Spleen (tissue), 7 donors: ENCODE results near the gene AKAP3.

Experiments used
- POLR2A ChIP-seq, 3 donors: fragments of 450-650 bp; IDR thresholded peaks; one replicate each; pipeline ENCODE4 v1.5.1; 2017; ENCODE audit warnings: antibody characterized with exemption in 3 of 3, mild to moderate bottlenecking in 1 of 3
- POLR2AphosphoS5 ChIP-seq, 3 donors: sonication (generic); formaldehyde crosslinking; IDR thresholded peaks; one replicate each; pipeline ENCODE4 v1.5.1; 2017; ENCODE audit warnings: antibody characterized with exemption in 3 of 3
- TF ChIP-seq, protein P1 (sequence below), 11 experiments: fragments of 200-600 bp in 7 of 11; fragments of 450-650 bp in 4 of 11; sonication (generic) in 4 of 11; IDR thresholded peaks in 8 of 11; conservative IDR thresholded peaks in 3 of 11; 1 replicate in 7 of 11; 2 replicates in 4 of 11; pipeline versions ENCODE4 v1.4.0 to v1.8.0; 2016 to 2021; ENCODE audit warnings: antibody characterized with exemption in 11 of 11, inconsistent platforms in 4 of 11, mild to moderate bottlenecking in 1 of 11
- donor health status: DM: no; HTN: no; CAD: no; lungs with moderate emphysema.
- donor health status: DM: no; HTN: no; CAD: no.
- donor health status: DM: no; HTN: no; CAD: no.

DNA sequence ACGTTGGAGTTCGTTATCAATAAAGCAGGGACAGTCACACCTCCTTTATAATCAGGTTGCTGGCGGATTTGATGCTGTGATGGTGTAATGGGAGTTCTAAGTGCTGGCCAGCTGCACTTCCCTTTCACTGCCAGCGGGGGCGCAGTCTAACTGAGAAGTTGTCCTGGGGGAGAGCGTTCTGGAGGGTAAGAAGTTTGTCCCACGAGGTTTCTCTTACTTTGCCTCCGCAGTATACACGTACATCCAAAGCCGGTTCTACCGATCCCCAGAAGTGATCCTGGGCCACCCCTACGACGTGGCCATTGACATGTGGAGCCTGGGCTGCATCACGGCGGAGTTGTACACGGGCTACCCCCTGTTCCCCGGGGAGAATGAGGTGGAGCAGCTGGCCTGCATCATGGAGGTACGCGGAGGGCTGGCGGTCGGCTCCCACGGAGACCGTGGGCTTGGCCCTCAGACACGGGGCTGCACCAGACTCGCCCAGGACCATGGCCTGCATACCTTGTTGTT is 44.1 kb downstream of the AKAP3 start:
- TF ChIP-seq, protein P1, sequence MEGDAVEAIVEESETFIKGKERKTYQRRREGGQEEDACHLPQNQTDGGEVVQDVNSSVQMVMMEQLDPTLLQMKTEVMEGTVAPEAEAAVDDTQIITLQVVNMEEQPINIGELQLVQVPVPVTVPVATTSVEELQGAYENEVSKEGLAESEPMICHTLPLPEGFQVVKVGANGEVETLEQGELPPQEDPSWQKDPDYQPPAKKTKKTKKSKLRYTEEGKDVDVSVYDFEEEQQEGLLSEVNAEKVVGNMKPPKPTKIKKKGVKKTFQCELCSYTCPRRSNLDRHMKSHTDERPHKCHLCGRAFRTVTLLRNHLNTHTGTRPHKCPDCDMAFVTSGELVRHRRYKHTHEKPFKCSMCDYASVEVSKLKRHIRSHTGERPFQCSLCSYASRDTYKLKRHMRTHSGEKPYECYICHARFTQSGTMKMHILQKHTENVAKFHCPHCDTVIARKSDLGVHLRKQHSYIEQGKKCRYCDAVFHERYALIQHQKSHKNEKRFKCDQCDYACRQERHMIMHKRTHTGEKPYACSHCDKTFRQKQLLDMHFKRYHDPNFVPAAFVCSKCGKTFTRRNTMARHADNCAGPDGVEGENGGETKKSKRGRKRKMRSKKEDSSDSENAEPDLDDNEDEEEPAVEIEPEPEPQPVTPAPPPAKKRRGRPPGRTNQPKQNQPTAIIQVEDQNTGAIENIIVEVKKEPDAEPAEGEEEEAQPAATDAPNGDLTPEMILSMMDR (IDR thresholded peaks at IDR 0.05 in 8 of 11, conservative IDR thresholded peaks at IDR 0.05 in 3 of 11) = peak; percentile 90 to 98 (median 97)
- TF ChIP-seq POLR2A (IDR thresholded peaks at IDR 0.05) (no peak), POLR2AphosphoS5 (IDR thresholded peaks at IDR 0.05) (peak in 2 of 3 donors; percentile 68 to 70)
